Measurements from ENCODE around the gene STARD13. TPM values are rescaled to one million over a fixed set of nuclear protein-coding genes. Genes with fewer than 3 reads are reported as not detected.

The STARD13 gene
- total and polyA plus RNA-seq, 2 donors (not counting 1 experiment from before 2014, with no cell fraction given), result 0.06 to 0.22 TPM

GRCh38 chr13:33193428-33193974, 92.1 kb downstream of the STARD13 start:
- H3K9me3 ChIP-seq (ENCODE audit: control extremely low read depth in 1 of 3, control insufficient read depth in 2 of 3, insufficient read depth in 1 of 3, low read length in 2 of 3), result no peaks in the 10 kb centered on the region
- H3K9me3 Mint-ChIP-seq (ENCODE audit: insufficient read depth), result no peaks in the 10 kb centered on the region
- peaks cover 2% of the 10 kb centered on the region for H3K4me1 Mint-ChIP-seq
- H3K36me3 ChIP-seq (replicated peaks in 1 of 2; ENCODE audit: control extremely low read depth in 1 of 2, control insufficient read depth in 1 of 2, extremely low read depth in 1 of 2, insufficient read depth in 2 of 2, low read length in 1 of 2), result no peaks in the 10 kb centered on the region
- no peak overlapping the region for H3K27ac ChIP-seq (ENCODE audit: low read length in 2 of 2)
- 100% methylated on average over 2 of the region's 7 CpGs for WGBS (ENCODE audit: insufficient coverage)
- H2AFZ ChIP-seq (ENCODE audit: insufficient read depth, low read depth, low read length, poor library complexity, severe bottlenecking), result no peak overlapping the region
- intact Hi-C loops (cut with micrococcal nuclease), result no loop called here
- H3K27me3 ChIP-seq (replicated peaks in 1 of 4; ENCODE audit: control extremely low read depth in 1 of 4, control insufficient read depth in 3 of 4, insufficient read depth in 4 of 4, low read length in 3 of 4), result no peaks in the 10 kb centered on the region
- H3K79me2 ChIP-seq (ENCODE audit: control insufficient read depth, insufficient read depth, low read length), result no peaks in the 10 kb centered on the region
- TF ChIP-seq EZH2 (IDR thresholded peaks at IDR 0.05; ENCODE audit: borderline replicate concordance, insufficient read depth, low read depth, low read length, poor library complexity, severe bottlenecking), result no peak
- no peak for TF ChIP-seq CTCF (IDR thresholded peaks at IDR 0.05)
- ATAC-seq (ENCODE audit: low read depth) (no peak), DNase-seq (no peak)
- H3K27ac Mint-ChIP-seq, result no peak overlapping the region
- ChIA-PET POLR2A (no interaction called here), CTCF (no interaction called here)
- no peak overlapping the region for H3K4me2 ChIP-seq (replicated peaks; ENCODE audit: low read depth, low read length, poor library complexity, severe bottlenecking)
- H3K4me3 ChIP-seq (ENCODE audit: control extremely low read depth in 1 of 5, extremely low read depth in 1 of 5, insufficient read depth in 1 of 5, low read depth in 2 of 5, low read length in 4 of 5), result no peak overlapping the region
- H3K9ac ChIP-seq (ENCODE audit: low read length), result no peak overlapping the region
- H4K20me1 ChIP-seq (ENCODE audit: control insufficient read depth, insufficient read depth, low read length, poor library complexity, severe bottlenecking), result no peaks in the 10 kb centered on the region
- H3K4me1 ChIP-seq (ENCODE audit: control insufficient read depth in 2 of 2, insufficient read depth in 2 of 2, low read length in 2 of 2), result no peaks in the 10 kb centered on the region
- H3K27me3 Mint-ChIP-seq, result peaks cover 6% of the 10 kb centered on the region
- no peak overlapping the region for H3K4me3 Mint-ChIP-seq

GRCh38 chr13:33191425-33192210, 93.9 kb downstream of the STARD13 start:
- Histone ChIP-seq H3K9ac (ENCODE audit: low read length) (no peak overlapping the region), H3K9me3 (ENCODE audit: control extremely low read depth in 1 of 3, control insufficient read depth in 2 of 3, insufficient read depth in 1 of 3, low read length in 2 of 3) (no peaks in the 10 kb centered on the region), H3K27ac (ENCODE audit: low read length in 2 of 2) (no peak overlapping the region), H3K4me2 (replicated peaks; ENCODE audit: low read depth, low read length, poor library complexity, severe bottlenecking) (no peak overlapping the region), H3K4me1 (ENCODE audit: control insufficient read depth in 2 of 2, insufficient read depth in 2 of 2, low read length in 2 of 2) (no peaks in the 10 kb centered on the region), H2AFZ (ENCODE audit: insufficient read depth, low read depth, low read length, poor library complexity, severe bottlenecking) (no peak overlapping the region), H4K20me1 (ENCODE audit: control insufficient read depth, insufficient read depth, low read length, poor library complexity, severe bottlenecking) (no peaks in the 10 kb centered on the region), H3K4me3 (ENCODE audit: control extremely low read depth in 1 of 5, extremely low read depth in 1 of 5, insufficient read depth in 1 of 5, low read depth in 2 of 5, low read length in 4 of 5) (no peak overlapping the region), H3K79me2 (ENCODE audit: control insufficient read depth, insufficient read depth, low read length) (no peaks in the 10 kb centered on the region), H3K27me3 (replicated peaks in 1 of 4; ENCODE audit: control extremely low read depth in 1 of 4, control insufficient read depth in 3 of 4, insufficient read depth in 4 of 4, low read length in 3 of 4) (no peaks in the 10 kb centered on the region), H3K36me3 (replicated peaks in 1 of 2; ENCODE audit: control extremely low read depth in 1 of 2, control insufficient read depth in 1 of 2, extremely low read depth in 1 of 2, insufficient read depth in 2 of 2, low read length in 1 of 2) (no peaks in the 10 kb centered on the region)
- ATAC-seq (ENCODE audit: low read depth), result no peak
- no peak for DNase-seq
- Mint-ChIP-seq H3K4me1 (peaks cover 2% of the 10 kb centered on the region), H3K9me3 (ENCODE audit: insufficient read depth) (no peaks in the 10 kb centered on the region), H3K27ac (no peak overlapping the region), H3K4me3 (no peak overlapping the region), H3K27me3 (peaks cover 3% of the 10 kb centered on the region)
- CTCF ChIA-PET, result interaction anchor here (1.4 kb wide), 1 partner anchor 532 kb away, joined by 4 read pairs; no protein-coding TSS in a partner anchor
- WGBS (ENCODE audit: insufficient coverage), result 95% methylated on average over 2 of the region's 4 CpGs
- intact Hi-C loops (cut with micrococcal nuclease), result no loop called here
- POLR2A ChIA-PET, result no interaction called here
- TF ChIP-seq EZH2 (IDR thresholded peaks at IDR 0.05; ENCODE audit: borderline replicate concordance, insufficient read depth, low read depth, low read length, poor library complexity, severe bottlenecking), result no peak
- no peak for TF ChIP-seq CTCF (IDR thresholded peaks at IDR 0.05)

All from B cell (primary cell).